ENCODE results near the gene KCNAB2.

DNA sequence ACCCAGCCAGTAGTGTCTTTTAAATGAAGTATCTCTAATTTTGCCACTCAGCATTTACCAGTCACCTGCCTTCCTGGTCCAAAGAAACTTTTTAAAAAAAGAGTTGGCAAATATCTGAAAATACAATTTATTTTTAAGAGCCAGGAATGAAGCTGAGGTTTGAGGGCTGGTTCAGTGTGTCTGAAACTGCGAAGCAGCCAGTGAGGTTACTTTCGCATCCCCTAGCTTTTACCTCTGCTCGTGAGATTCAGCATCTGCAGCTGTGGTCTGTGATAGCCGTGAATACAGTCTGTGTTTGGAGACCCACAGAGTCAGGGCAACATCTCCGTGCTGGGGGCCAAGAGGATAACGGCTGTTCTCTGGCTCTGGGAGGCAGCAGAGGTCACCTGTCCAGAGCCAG, 21.3 kb upstream of the KCNAB2 start:
- TF ChIP-seq, protein P1, sequence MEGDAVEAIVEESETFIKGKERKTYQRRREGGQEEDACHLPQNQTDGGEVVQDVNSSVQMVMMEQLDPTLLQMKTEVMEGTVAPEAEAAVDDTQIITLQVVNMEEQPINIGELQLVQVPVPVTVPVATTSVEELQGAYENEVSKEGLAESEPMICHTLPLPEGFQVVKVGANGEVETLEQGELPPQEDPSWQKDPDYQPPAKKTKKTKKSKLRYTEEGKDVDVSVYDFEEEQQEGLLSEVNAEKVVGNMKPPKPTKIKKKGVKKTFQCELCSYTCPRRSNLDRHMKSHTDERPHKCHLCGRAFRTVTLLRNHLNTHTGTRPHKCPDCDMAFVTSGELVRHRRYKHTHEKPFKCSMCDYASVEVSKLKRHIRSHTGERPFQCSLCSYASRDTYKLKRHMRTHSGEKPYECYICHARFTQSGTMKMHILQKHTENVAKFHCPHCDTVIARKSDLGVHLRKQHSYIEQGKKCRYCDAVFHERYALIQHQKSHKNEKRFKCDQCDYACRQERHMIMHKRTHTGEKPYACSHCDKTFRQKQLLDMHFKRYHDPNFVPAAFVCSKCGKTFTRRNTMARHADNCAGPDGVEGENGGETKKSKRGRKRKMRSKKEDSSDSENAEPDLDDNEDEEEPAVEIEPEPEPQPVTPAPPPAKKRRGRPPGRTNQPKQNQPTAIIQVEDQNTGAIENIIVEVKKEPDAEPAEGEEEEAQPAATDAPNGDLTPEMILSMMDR (IDR thresholded peaks at IDR 0.05) = no peak
- TF ChIP-seq POLR2A (IDR thresholded peaks at IDR 0.05) (no peak), POLR2AphosphoS5 (IDR thresholded peaks at IDR 0.05; ENCODE audit: insufficient read depth in 1 of 2, low read depth in 1 of 2) (no peak)
